Measurements from ENCODE around the gene UQCRHL. TPM values are rescaled to one million over a fixed set of nuclear protein-coding genes. Genes with fewer than 3 reads are reported as not detected.
A peak's percentile ranks its signal among the peaks of the same experiment; 100 is the strongest.

Gene UQCRHL
- total RNA-seq, 1 donor from 2014 or later, result 1.8 TPM

GRCh38 chr1:15826810-15827507, 19.5 kb upstream of the UQCRHL start:
- DNase-seq (ENCODE audit: low read depth) (no peak), FAIRE-seq (no peak)
- no peaks in the 10 kb centered on the region for H3K27me3 ChIP-seq (ENCODE audit: control insufficient read depth, insufficient read depth, low read length)
- no peak overlapping the region for H3K4me3 ChIP-seq (ENCODE audit: low read depth, low read length)
- no peak for TF ChIP-seq CTCF (IDR thresholded peaks at IDR 0.05; ENCODE audit: insufficient read depth, low read length, severe bottlenecking)
- H3K36me3 ChIP-seq (ENCODE audit: control insufficient read depth, insufficient read depth, low read length), result no peaks in the 10 kb centered on the region

- TF ChIP-seq CTCF (IDR thresholded peaks at IDR 0.05; ENCODE audit: insufficient read depth, low read length, severe bottlenecking), result no peak
- no peak overlapping the region for H3K4me3 ChIP-seq (ENCODE audit: low read depth, low read length)
- H3K36me3 ChIP-seq (ENCODE audit: control insufficient read depth, insufficient read depth, low read length), result no peaks in the 10 kb centered on the region
- DNase-seq (ENCODE audit: low read depth) (no peak), FAIRE-seq (no peak)
- no peaks in the 10 kb centered on the region for H3K27me3 ChIP-seq (ENCODE audit: control insufficient read depth, insufficient read depth, low read length)
These were observed 18.4 kb upstream of the UQCRHL start for GRCh38 chr1:15825800-15826199.

- DNase-seq (ENCODE audit: low read depth), result peak; percentile 54
These were observed 13.0 kb upstream of the UQCRHL start for GRCh38 chr1:15820478-15820877.

GRCh38 chr1:15816674-15817073, 9.2 kb upstream of the UQCRHL start:
- H3K27me3 ChIP-seq (ENCODE audit: control insufficient read depth, insufficient read depth, low read length), result no peaks in the 10 kb centered on the region
- DNase-seq (ENCODE audit: low read depth) (peak; percentile 81), FAIRE-seq (no peak)
- no peak for TF ChIP-seq CTCF (IDR thresholded peaks at IDR 0.05; ENCODE audit: insufficient read depth, low read length, severe bottlenecking)
- H3K36me3 ChIP-seq (ENCODE audit: control insufficient read depth, insufficient read depth, low read length), result no peaks in the 10 kb centered on the region
- H3K4me3 ChIP-seq (ENCODE audit: low read depth, low read length), result no peak overlapping the region

More at GRCh38 chr1:15820478-15820877, 13.0 kb upstream of the UQCRHL start:
- no peaks in the 10 kb centered on the region for H3K36me3 ChIP-seq (ENCODE audit: control insufficient read depth, insufficient read depth, low read length)
- no peak for FAIRE-seq
- TF ChIP-seq CTCF (IDR thresholded peaks at IDR 0.05; ENCODE audit: insufficient read depth, low read length, severe bottlenecking), result no peak
- no peaks in the 10 kb centered on the region for H3K27me3 ChIP-seq (ENCODE audit: control insufficient read depth, insufficient read depth, low read length)
- H3K4me3 ChIP-seq (ENCODE audit: low read depth, low read length), result no peak overlapping the region

- no peak for DNase-seq (ENCODE audit: low read depth)
- Histone ChIP-seq H3K27me3 (ENCODE audit: control insufficient read depth, insufficient read depth, low read length) (no peaks in the 10 kb centered on the region), H3K36me3 (ENCODE audit: control insufficient read depth, insufficient read depth, low read length) (no peaks in the 10 kb centered on the region), H3K4me3 (ENCODE audit: low read depth, low read length) (no peak overlapping the region)
- no peak for FAIRE-seq
- no peak for TF ChIP-seq CTCF (IDR thresholded peaks at IDR 0.05; ENCODE audit: insufficient read depth, low read length, severe bottlenecking)
These were observed 2.6 kb upstream of the UQCRHL start for GRCh38 chr1:15810073-15810472.

GRCh38 chr1:15808955-15809354, 1.5 kb upstream of the UQCRHL start:
- Histone ChIP-seq H3K27me3 (ENCODE audit: control insufficient read depth, insufficient read depth, low read length) (no peaks in the 10 kb centered on the region), H3K4me3 (ENCODE audit: low read depth, low read length) (no peak overlapping the region), H3K36me3 (ENCODE audit: control insufficient read depth, insufficient read depth, low read length) (no peaks in the 10 kb centered on the region)
- TF ChIP-seq CTCF (IDR thresholded peaks at IDR 0.05; ENCODE audit: insufficient read depth, low read length, severe bottlenecking), result no peak
- FAIRE-seq (no peak), DNase-seq (ENCODE audit: low read depth) (no peak)
